Stimulated activated CD8-positive, alpha-beta memory T cell treated with anti-CD3 and anti-CD28 coated beads, Interleukin-15, amount 100 ng/mL, for 1 hour (primary cell): ENCODE results near the gene PRSS38.

ENCODE experiments used
- DNase-seq: peaks from one replicate; pipeline ENCODE4 v3.0.0-alpha.2; 2020; ENCODE audit warnings: low read depth

The PRSS38 gene

GRCh38 chr1:227885648-227886502, 70.4 kb downstream of the PRSS38 start:
- no peak for DNase-seq

GRCh38 chr1:227886503-227886961, 71.1 kb downstream of the PRSS38 start:
- no peak for DNase-seq

GRCh38 chr1:227886993-227887696, 71.7 kb downstream of the PRSS38 start:
- DNase-seq: no peak

- DNase-seq: no peak
Observed at GRCh38 chr1:227887697-227888403, 72.4 kb downstream of the PRSS38 start.

GRCh38 chr1:227888404-227889046, 73.0 kb downstream of the PRSS38 start:
- DNase-seq: no peak

GRCh38 chr1:227889047-227889862, 73.8 kb downstream of the PRSS38 start:
- DNase-seq: no peak

- DNase-seq: no peak
Observed at GRCh38 chr1:227889863-227890405, 74.5 kb downstream of the PRSS38 start.

- DNase-seq: no peak
Observed at GRCh38 chr1:227890451-227891222, 75.2 kb downstream of the PRSS38 start.

- DNase-seq: no peak
Observed at GRCh38 chr1:227891223-227891954, 75.9 kb downstream of the PRSS38 start.

GRCh38 chr1:227891955-227892488, 76.5 kb downstream of the PRSS38 start:
- DNase-seq: no peak

- no peak for DNase-seq
Observed at GRCh38 chr1:227892489-227893299, 77.2 kb downstream of the PRSS38 start.

- DNase-seq: no peak
Observed at GRCh38 chr1:227893300-227893948, 77.9 kb downstream of the PRSS38 start.

- no peak for DNase-seq
Observed at GRCh38 chr1:227893949-227894721, 78.7 kb downstream of the PRSS38 start.

GRCh38 chr1:227894831-227895451, 79.5 kb downstream of the PRSS38 start:
- no peak for DNase-seq
